HEK293T (cell line): Measurements from ENCODE around the gene ROR1.

ENCODE experiments used
- CTCF ChIA-PET: fragments of 350-600 bp; formaldehyde crosslinking; extraction: SDS; loops from one replicate; lab custom pipeline; 2021; ENCODE audit warnings: antibody characterized with exemption, inconsistent platforms; lab: Yijun Ruan, JAX
- POLR2A ChIA-PET: fragments of 350-600 bp; formaldehyde crosslinking; extraction: SDS; loops from one replicate; lab custom pipeline; 2020; ENCODE audit warnings: antibody characterized with exemption, inconsistent platforms; lab: Yijun Ruan, JAX
- DNase-seq: peaks from one replicate; pipeline ENCODE4 v3.0.0; 2012; ENCODE audit warnings: mixed read lengths; ENCODE audit errors: extremely low spot score
- ARNT ChIP-seq: fragments of 450-650 bp; IDR thresholded peaks from 2 replicates; pipeline ENCODE4 v1.6.1; 2017; ENCODE audit warnings: mild to moderate bottlenecking
- BHLHE40 ChIP-seq: fragments of 450-650 bp; IDR thresholded peaks from 2 replicates; pipeline ENCODE4 v1.6.1; 2016; ENCODE audit warnings: mild to moderate bottlenecking, moderate library complexity, borderline replicate concordance
- CTBP1 ChIP-seq: fragments of 450-650 bp; IDR thresholded peaks from 2 replicates; pipeline ENCODE4 v1.6.1; 2016; ENCODE audit warnings: borderline replicate concordance
- ELF4 ChIP-seq: fragments of 450-650 bp; IDR thresholded peaks from 2 replicates; pipeline ENCODE4 v1.6.1; 2017; ENCODE audit warnings: antibody characterized with exemption
- FOXA1 ChIP-seq: fragments of 450-650 bp; IDR thresholded peaks from 2 replicates; pipeline ENCODE4 v1.6.1; 2016; ENCODE audit warnings: mild to moderate bottlenecking
- FOXK2 ChIP-seq: fragments of 450-650 bp; IDR thresholded peaks from 2 replicates; pipeline ENCODE4 v1.6.1; 2016; ENCODE audit warnings: mild to moderate bottlenecking
- FOXM1 ChIP-seq: fragments of 450-650 bp; IDR thresholded peaks from 2 replicates; pipeline ENCODE4 v1.6.1; 2017; ENCODE audit warnings: mild to moderate bottlenecking, borderline replicate concordance
- HDGF ChIP-seq: fragments of 450-650 bp; IDR thresholded peaks from 2 replicates; pipeline ENCODE4 v1.6.1; 2017; ENCODE audit warnings: antibody characterized with exemption, borderline replicate concordance
- L3MBTL2 ChIP-seq: fragments of 450-650 bp; conservative IDR thresholded peaks from 2 replicates; pipeline ENCODE4 v1.6.1; 2016; ENCODE audit warnings: mild to moderate bottlenecking
- LEF1 ChIP-seq: fragments of 450-650 bp; IDR thresholded peaks from 2 replicates; pipeline ENCODE4 v1.6.1; 2017; ENCODE audit warnings: mild to moderate bottlenecking, borderline replicate concordance
- NFRKB ChIP-seq: fragments of 450-650 bp; IDR thresholded peaks from 2 replicates; pipeline ENCODE4 v1.6.1; 2016; ENCODE audit warnings: mild to moderate bottlenecking, moderate library complexity
- PKNOX1 ChIP-seq: fragments of 450-650 bp; IDR thresholded peaks from 2 replicates; pipeline ENCODE4 v1.6.1; 2016
- SP1 ChIP-seq: fragments of 450-650 bp; IDR thresholded peaks from 2 replicates; pipeline ENCODE4 v1.6.1; 2017
- SUZ12 ChIP-seq: fragments of 450-650 bp; IDR thresholded peaks from 2 replicates; pipeline ENCODE4 v1.6.1; 2016; ENCODE audit warnings: mild to moderate bottlenecking
- TARDBP ChIP-seq: fragments of 450-650 bp; IDR thresholded peaks from 2 replicates; pipeline ENCODE4 v1.6.1; 2016
- ZNF384 ChIP-seq: fragments of 450-650 bp; IDR thresholded peaks from 2 replicates; pipeline ENCODE4 v1.6.1; 2016

The ROR1 gene

GRCh38 chr1:63746129-63746864, 27.5 kb upstream of the ROR1 start:
- CTCF ChIA-PET: no interaction called here
- peak; percentile 2; the same call in 1 of the 2 replicates for TF ChIP-seq PKNOX1
- peak; percentile 80 for TF ChIP-seq L3MBTL2
- TF ChIP-seq HDGF: no peak
- POLR2A ChIA-PET: interaction anchor here (0.5 kb wide), 1 partner anchor 150 kb away, joined by 3 read pairs; no protein-coding TSS in a partner anchor

GRCh38 chr1:63747445-63747844, 26.4 kb upstream of the ROR1 start:
- POLR2A ChIA-PET: no interaction called here
- TF ChIP-seq PKNOX1: no peak
- no peak for TF ChIP-seq L3MBTL2
- CTCF ChIA-PET: interaction anchor here (0.8 kb wide), 1 partner anchor 34 kb away, joined by 4 read pairs; no protein-coding TSS in a partner anchor
- no peak for DNase-seq

More at GRCh38 chr1:63746129-63746864, 27.5 kb upstream of the ROR1 start:
- peak; percentile 69 for DNase-seq

- CTCF ChIA-PET: no interaction called here
- POLR2A ChIA-PET: interaction anchor here (1.6 kb wide), 1 partner anchor 17 kb away, joined by 3 read pairs; no protein-coding TSS in a partner anchor
- TF ChIP-seq FOXA1: no peak
- no peak for TF ChIP-seq L3MBTL2
- TF ChIP-seq TARDBP: no peak
- no peak for TF ChIP-seq HDGF
- TF ChIP-seq ZNF384: no peak
- no peak for TF ChIP-seq SP1
- TF ChIP-seq FOXK2: no peak
- no peak for TF ChIP-seq LEF1
- TF ChIP-seq FOXM1: no peak
- no peak for TF ChIP-seq NFRKB
- no peak for TF ChIP-seq ELF4
- TF ChIP-seq ARNT: no peak
- no peak for TF ChIP-seq BHLHE40
- no peak for TF ChIP-seq CTBP1
- TF ChIP-seq PKNOX1: no peak
- no peak for DNase-seq
These were observed 25.7 kb upstream of the ROR1 start for GRCh38 chr1:63748046-63748580.

GRCh38 chr1:63748641-63749040, 25.2 kb upstream of the ROR1 start:
- POLR2A ChIA-PET: interaction anchor here (1.6 kb wide), 1 partner anchor 16 kb away, joined by 3 read pairs; no protein-coding TSS in a partner anchor
- CTCF ChIA-PET: interaction anchor here (0.8 kb wide), 1 partner anchor 498 kb away, joined by 3 read pairs; no protein-coding TSS in a partner anchor
- TF ChIP-seq FOXA1 (no peak), ZNF384 (no peak), ARNT (no peak), HDGF (no peak), NFRKB (no peak), TARDBP (no peak), ELF4 (no peak), BHLHE40 (no peak), LEF1 (no peak), CTBP1 (no peak), SP1 (no peak), PKNOX1 (no peak)
- no peak for DNase-seq

- TF ChIP-seq L3MBTL2 (no peak), FOXA1 (no peak), LEF1 (no peak), TARDBP (no peak)
- no peak for DNase-seq
- POLR2A ChIA-PET: no interaction called here
- CTCF ChIA-PET: no interaction called here
These were observed 23.1 kb upstream of the ROR1 start for GRCh38 chr1:63750721-63751120.

GRCh38 chr1:63752176-63752575, 21.6 kb upstream of the ROR1 start:
- DNase-seq: no peak
- ChIA-PET POLR2A (no interaction called here), CTCF (no interaction called here)
- TF ChIP-seq SP1 (no peak), SUZ12 (no peak), FOXK2 (no peak), HDGF (no peak), ZNF384 (no peak), CTBP1 (no peak), NFRKB (no peak), LEF1 (no peak)
